A549 (cell line): Measurements from ENCODE around the gene PDS5A. TPM values are rescaled to one million over a fixed set of nuclear protein-coding genes. Genes with fewer than 3 reads are reported as not detected.

Source experiments
- ATAC-seq, 2 experiments: fragments of 200-7000 bp in 1 of 2; fragments of >200 bp in 1 of 2; cut with Nextera tagmentation in 1 of 2; cut with Tn5 transposase in 1 of 2; 3 replicates each; pipeline versions ENCODE4 v1.8.0 to v1.9.1; 2018 to 2020; ENCODE audit warnings: mild to moderate bottlenecking in 1 of 2, moderate library complexity in 1 of 2
- CTCF ChIA-PET: fragments of 300-600 bp; sonication (Branson Sonifier 250); formaldehyde crosslinking; extraction: SDS; loops from one replicate; lab custom pipeline; 2021; ENCODE audit warnings: antibody characterized with exemption, inconsistent platforms; lab: Yijun Ruan, JAX
- POLR2A ChIA-PET: fragments of 350-600 bp; formaldehyde crosslinking; extraction: SDS; loops from one replicate; lab custom pipeline; 2021; ENCODE audit warnings: antibody characterized with exemption, inconsistent platforms; lab: Yijun Ruan, JAX
- DNase-seq, 2 experiments: peaks; one replicate each; pipeline versions ENCODE4 v3.0.0 to v3.0.0-alpha.2; 2011 to 2016; ENCODE audit warnings: low read depth in 1 of 2, low spot score in 1 of 2
- FAIRE-seq: peaks from 2 replicates; lab custom pipeline; 2011; peaks lifted over from hg19 to GRCh38; lab: Jason Lieb, UNC
- H3K27ac ChIP-seq, 2 experiments: fragments of >200 bp; sonication (Bioruptor Twin); formaldehyde crosslinking; 3 replicates each; pipeline ENCODE4 v1.5.1; 2016 to 2017
- H3K4me1 ChIP-seq: fragments of >200 bp; sonication (Bioruptor Twin); formaldehyde crosslinking; 3 replicates; pipeline ENCODE4 v1.6.1; 2016
- H3K4me2 ChIP-seq: fragments of >200 bp; sonication (Bioruptor Twin); formaldehyde crosslinking; 3 replicates; pipeline ENCODE4 v1.6.1; 2016
- H3K4me3 ChIP-seq: fragments of >200 bp; sonication (Bioruptor Twin); formaldehyde crosslinking; 3 replicates; pipeline ENCODE4 v1.5.1; 2016
- H3K9me3 ChIP-seq: fragments of >200 bp; sonication (Bioruptor Twin); formaldehyde crosslinking; 3 replicates; pipeline ENCODE4 v1.6.1; 2016
- ATOH8 ChIP-seq: fragments of 250-450 bp; sonication (Bioruptor Pico); IDR thresholded peaks from 2 replicates; pipeline ENCODE4 v1.5.0; 2020; ENCODE audit warnings: low read depth, mild to moderate bottlenecking, moderate library complexity
- CBX2 ChIP-seq: fragments of 200-600 bp; sonication (generic); IDR thresholded peaks from 2 replicates; pipeline ENCODE4 v1.6.1; 2016; ENCODE audit warnings: low read depth, mild to moderate bottlenecking, borderline replicate concordance
- CBX8 ChIP-seq: fragments of 200-600 bp; sonication (generic); IDR thresholded peaks from 2 replicates; pipeline ENCODE4 v1.6.1; 2016
- CEBPB ChIP-seq, 2 experiments: fragments of >200 bp in 1 of 2; sonication (Bioruptor Twin) in 1 of 2; formaldehyde crosslinking in 1 of 2; IDR thresholded peaks; 2 replicates each; pipeline ENCODE4 v1.6.1; 2012 to 2016
- CHD2 ChIP-seq: fragments of 150-350 bp; IDR thresholded peaks from 2 replicates; pipeline ENCODE4 v1.6.1; 2014; ENCODE audit warnings: low read length; ENCODE audit not compliant: partially characterized antibody
- CHD4 ChIP-seq: fragments of 200-600 bp; sonication (generic); IDR thresholded peaks from 2 replicates; pipeline ENCODE4 v1.6.1; 2016; ENCODE audit warnings: antibody characterized with exemption, mild to moderate bottlenecking, borderline replicate concordance
- E2F6 ChIP-seq: IDR thresholded peaks from 2 replicates; pipeline ENCODE4 v1.6.1; 2012; ENCODE audit warnings: low read depth, borderline replicate concordance
- EHMT2 ChIP-seq: fragments of 200-600 bp; sonication (generic); IDR thresholded peaks from 2 replicates; pipeline ENCODE4 v1.6.1; 2016; ENCODE audit warnings: antibody characterized with exemption, low read depth, mild to moderate bottlenecking, moderate library complexity
- ELK1 ChIP-seq: fragments of 150-350 bp; IDR thresholded peaks from 2 replicates; pipeline ENCODE4 v1.6.1; 2014; ENCODE audit warnings: low read depth, mild to moderate bottlenecking, low read length
- ESRRA ChIP-seq: fragments of 150-350 bp; IDR thresholded peaks from 2 replicates; pipeline ENCODE4 v1.6.1; 2014; ENCODE audit warnings: mild to moderate bottlenecking, low read length, borderline replicate concordance
- FOXS1 ChIP-seq: fragments of 250-450 bp; sonication (Bioruptor Pico); IDR thresholded peaks from 2 replicates; pipeline ENCODE4 v1.5.0; 2020; ENCODE audit warnings: mild to moderate bottlenecking, moderate library complexity
- HOXB13 ChIP-seq: fragments of 250-450 bp; sonication (Bioruptor Pico); IDR thresholded peaks from 2 replicates; pipeline ENCODE4 v1.5.0; 2020; ENCODE audit warnings: low read depth, mild to moderate bottlenecking, moderate library complexity
- KDM1A ChIP-seq: fragments of 200-600 bp; sonication (generic); IDR thresholded peaks from 2 replicates; pipeline ENCODE4 v1.6.1; 2016; ENCODE audit warnings: low read depth, mild to moderate bottlenecking
- MAFK ChIP-seq: fragments of 450-650 bp; IDR thresholded peaks from 2 replicates; pipeline ENCODE4 v1.6.1; 2014; ENCODE audit not compliant: partially characterized antibody
- MAZ ChIP-seq: fragments of 150-350 bp; IDR thresholded peaks from 2 replicates; pipeline ENCODE4 v1.6.1; 2014; ENCODE audit warnings: antibody characterized with exemption, low read depth, low read length, borderline replicate concordance
- MYC ChIP-seq: IDR thresholded peaks from 2 replicates; pipeline ENCODE4 v1.6.1; 2012; ENCODE audit warnings: mild to moderate bottlenecking, inconsistent platforms, low read length, improper control_type of control experiment, borderline replicate concordance
- PBX3 ChIP-seq: IDR thresholded peaks from 2 replicates; pipeline ENCODE4 v1.6.1; 2012
- PHF8 ChIP-seq: fragments of 200-600 bp; sonication (generic); IDR thresholded peaks from 2 replicates; pipeline ENCODE4 v1.6.1; 2016; ENCODE audit warnings: low read depth, mild to moderate bottlenecking, antibody characterized with exemption, moderate library complexity, borderline replicate concordance
- POLR2A ChIP-seq: IDR thresholded peaks from 2 replicates; pipeline ENCODE4 v1.6.1; 2012; ENCODE audit warnings: mild to moderate bottlenecking, low read length
- POLR2AphosphoS2 ChIP-seq: conservative IDR thresholded peaks from 2 replicates; pipeline ENCODE4 v1.6.1; 2012; ENCODE audit warnings: low read length, improper control_type of control experiment, inconsistent platforms
- RAD21 ChIP-seq, 2 experiments: fragments of >200 bp in 1 of 2; sonication (Bioruptor Twin) in 1 of 2; formaldehyde crosslinking in 1 of 2; IDR thresholded peaks in 1 of 2; conservative IDR thresholded peaks in 1 of 2; 2 replicates in 1 of 2; 3 replicates in 1 of 2; pipeline ENCODE4 v1.6.1; 2012 to 2018; ENCODE audit warnings: inconsistent platforms in 1 of 2
- RCOR1 ChIP-seq: fragments of 150-350 bp; IDR thresholded peaks from 2 replicates; pipeline ENCODE4 v1.6.1; 2014; ENCODE audit warnings: antibody characterized with exemption, low read length, low read depth
- RFX5 ChIP-seq: fragments of 450-650 bp; IDR thresholded peaks from 2 replicates; pipeline ENCODE4 v1.7.1; 2014; ENCODE audit warnings: antibody characterized with exemption, mild to moderate bottlenecking, moderate library complexity
- RNF2 ChIP-seq: fragments of 200-600 bp; sonication (generic); IDR thresholded peaks from 2 replicates; pipeline ENCODE4 v1.6.1; 2016; ENCODE audit warnings: low read depth, mild to moderate bottlenecking, antibody characterized with exemption, moderate library complexity, borderline replicate concordance
- SMC3 ChIP-seq: fragments of >200 bp; sonication (Bioruptor Twin); formaldehyde crosslinking; IDR thresholded peaks from 3 replicates; pipeline ENCODE4 v1.6.1; 2018; ENCODE audit warnings: inconsistent platforms
- SREBF2 ChIP-seq: fragments of 450-650 bp; IDR thresholded peaks from 2 replicates; pipeline ENCODE4 v1.6.1; 2014; ENCODE audit warnings: mild to moderate bottlenecking, moderate library complexity
- TP53 ChIP-seq: fragments of 250-450 bp; sonication (Bioruptor Pico); IDR thresholded peaks from 2 replicates; pipeline ENCODE4 v1.5.0; 2021; ENCODE audit warnings: mild to moderate bottlenecking, moderate library complexity
- USF2 ChIP-seq: fragments of 450-650 bp; IDR thresholded peaks from 2 replicates; pipeline ENCODE4 v1.6.1; 2014; ENCODE audit warnings: antibody characterized with exemption
- ZC3H11A ChIP-seq: fragments of 450-650 bp; IDR thresholded peaks from 2 replicates; pipeline ENCODE4 v1.6.1; 2014; ENCODE audit warnings: antibody characterized with exemption, mild to moderate bottlenecking
- WGBS: methylation state at CpG from one replicate; pipeline ENCODE4 v1.1.6; 2017; ENCODE audit errors: missing lambda C conversion rate; 5-methylcytosine and 5-hydroxymethylcytosine counted together
- polyA plus RNA-seq, 4 experiments: library from polyadenylated mRNA; depleted of rRNA in 3 of 4; stranded (reverse); fragments of >200 nt; fragmentation: RNase III in 1 of 4; extraction: RNeasy Plus Mini Kit Qiagen cat#74134 plus additional on column Dnase treatment in 1 of 4; gene quantifications; 2 replicates in 3 of 4; 3 replicates in 1 of 4; pipeline ENCODE4 v1.2.3, GENCODE V29; 2011 to 2017

PDS5A gene
- polyA plus RNA-seq, 2 of the 4 experiments (the other 2 are of a cell fraction), result 33.0 to 87.5 TPM

- Histone ChIP-seq H3K4me1 (no peaks in the 10 kb centered on the region), H3K27ac (no peak overlapping the region), H3K4me2 (no peak overlapping the region), H3K4me3 (no peak overlapping the region), H3K9me3 (no peaks in the 10 kb centered on the region)
- ATAC-seq (no peak), FAIRE-seq (no peak), DNase-seq (no peak)
- WGBS, result 63% methylated on average over 3 of the region's 3 CpGs
- no peak for TF ChIP-seq FOXS1 (CRISPR knock-in tag)
- ChIA-PET POLR2A (no interaction called here), CTCF (no interaction called here)
These were observed 185.2 kb downstream of the PDS5A start for GRCh38 chr4:39792529-39792928.

GRCh38 chr4:39792128-39792527 is 185.6 kb downstream of the PDS5A start:
- H3K27ac ChIP-seq, result no peak overlapping the region
- TF ChIP-seq ESRRA, result no peak
- no peak for TF ChIP-seq MAZ
- no peak for TF ChIP-seq CBX2
- no peak for TF ChIP-seq POLR2AphosphoS2
- no peak for TF ChIP-seq CEBPB (IDR thresholded peaks at IDR 0.05)
- TF ChIP-seq PHF8, result no peak
- TF ChIP-seq RAD21 (conservative IDR thresholded peaks at IDR 0.05 in 1 of 2, IDR thresholded peaks at IDR 0.05 in 1 of 2), result no peak
- TF ChIP-seq CBX8, result no peak
- no peak for TF ChIP-seq RCOR1
- TF ChIP-seq POLR2A, result no peak
- TF ChIP-seq RFX5, result no peak
- no peak for TF ChIP-seq ATOH8 (CRISPR knock-in tag)
- no peak for TF ChIP-seq E2F6
- TF ChIP-seq KDM1A, result no peak
- no peak for TF ChIP-seq TP53 (CRISPR knock-in tag)
- TF ChIP-seq, all 56 proteins: peak for 0
- POLR2A ChIA-PET, result no interaction called here
- 82% methylated on average over 5 of the region's 5 CpGs for WGBS
- H3K4me1 ChIP-seq, result no peaks in the 10 kb centered on the region
- no peak overlapping the region for H3K4me2 ChIP-seq
- no peak overlapping the region for H3K4me3 ChIP-seq
- FAIRE-seq (no peak), ATAC-seq (no peak), DNase-seq (no peak)
- H3K9me3 ChIP-seq, result no peaks in the 10 kb centered on the region
- CTCF ChIA-PET, result no interaction called here

GRCh38 chr4:39786838-39787237 is 190.9 kb downstream of the PDS5A start:
- CTCF ChIA-PET, result no interaction called here
- FAIRE-seq, result no peak
- POLR2A ChIA-PET, result no interaction called here
- no peak for TF ChIP-seq MAFK
- TF ChIP-seq PBX3, result no peak
- TF ChIP-seq SREBF2, result no peak
- TF ChIP-seq HOXB13, result no peak
- TF ChIP-seq RCOR1, result no peak
- no peak for TF ChIP-seq MYC
- TF ChIP-seq RAD21 (conservative IDR thresholded peaks at IDR 0.05 in 1 of 2, IDR thresholded peaks at IDR 0.05 in 1 of 2), result no peak
- TF ChIP-seq ZC3H11A, result no peak
- no peak for TF ChIP-seq CHD4
- TF ChIP-seq EHMT2, result no peak
- no peak for TF ChIP-seq ELK1
- no peak for TF ChIP-seq MAZ
- no peak for TF ChIP-seq PHF8
- TF ChIP-seq SMC3, result no peak
- TF ChIP-seq CHD2, result no peak
- no peak for TF ChIP-seq USF2
- TF ChIP-seq RNF2, result no peak
- TF ChIP-seq, all 56 proteins: peak for 0
- no peak overlapping the region for H3K4me3 ChIP-seq
- no peak overlapping the region for H3K4me2 ChIP-seq
- 77% methylated on average over 4 of the region's 4 CpGs for WGBS
- no peaks in the 10 kb centered on the region for H3K4me1 ChIP-seq
- ATAC-seq, result peak in 1 of 2 experiments; percentile 37; a peak in 2 of 6 replicates
- no peaks in the 10 kb centered on the region for H3K9me3 ChIP-seq
- no peak overlapping the region for H3K27ac ChIP-seq
- no peak for DNase-seq
